WTC11 (cell line): ENCODE measurements around the gene CTTNBP2NL. TPM values are rescaled to one million over a fixed set of nuclear protein-coding genes. Genes with fewer than 3 reads are reported as not detected.
"Not testable (repeated sequence)": the region's sequence is repeated elsewhere in the genome, so short reads cannot be mapped to it uniquely, and the experiment has no call there.

Experiments used
- ATAC-seq: fragments of 200-7000 bp; cut with Tn5 transposase; 2 replicates; pipeline ENCODE4 v1.10.0; 2021; ENCODE audit warnings: mild to moderate bottlenecking, moderate library complexity
- CTCF ChIA-PET: fragments of 300-600 bp; sonication (Branson Sonifier 250); formaldehyde crosslinking; loops from one replicate; lab custom pipeline; 2021; ENCODE audit warnings: antibody characterized with exemption; lab: Charles Lee
- POLR2A ChIA-PET: fragments of 350-600 bp; sonication (Branson Sonifier 250); formaldehyde crosslinking; loops from one replicate; lab custom pipeline; 2021; ENCODE audit warnings: antibody characterized with exemption; lab: Charles Lee
- DNase-seq: peaks from one replicate; pipeline ENCODE4 v3.0.0; 2021; ENCODE audit warnings: low spot score
- H3K27ac Mint-ChIP-seq: 2 replicates; pipeline ENCODE4 v1.8.0; 2021; ENCODE audit warnings: mixed read lengths
- H3K27me3 Mint-ChIP-seq: 2 replicates; pipeline ENCODE4 v1.8.0; 2021; ENCODE audit warnings: low read depth, mild to moderate bottlenecking, moderate library complexity, mixed read lengths
- H3K36me3 Mint-ChIP-seq: 2 replicates; pipeline ENCODE4 v1.8.0; 2021; ENCODE audit warnings: mixed read lengths
- H3K4me1 Mint-ChIP-seq: 2 replicates; pipeline ENCODE4 v1.8.0; 2022; ENCODE audit warnings: mixed read lengths
- H3K4me3 Mint-ChIP-seq: 2 replicates; pipeline ENCODE4 v1.8.0; 2021; ENCODE audit warnings: mild to moderate bottlenecking, moderate library complexity, mixed read lengths
- H3K9me3 Mint-ChIP-seq: 2 replicates; pipeline ENCODE4 v1.8.0; 2021; ENCODE audit warnings: mixed read lengths
- ATF3 ChIP-seq: sonication (generic); formaldehyde crosslinking; conservative IDR thresholded peaks from 2 replicates; pipeline ENCODE4 v1.8.1; 2022; ENCODE audit warnings: mild to moderate bottlenecking, missing genetic modification reagents
- CDX4 ChIP-seq: fragments of 250-450 bp; sonication (Bioruptor Pico); IDR thresholded peaks from 2 replicates; pipeline ENCODE4 v1.9.0; 2021; ENCODE audit warnings: moderate library complexity, mild to moderate bottlenecking, inconsistent platforms, borderline replicate concordance
- ELF4 ChIP-seq: sonication (generic); formaldehyde crosslinking; IDR thresholded peaks from 2 replicates; pipeline ENCODE4 v1.8.1; 2022; ENCODE audit warnings: low read depth, mild to moderate bottlenecking, moderate library complexity, missing genetic modification reagents
- FOXK1 ChIP-seq: sonication (generic); formaldehyde crosslinking; IDR thresholded peaks from 2 replicates; pipeline ENCODE4 v1.8.0; 2022; ENCODE audit warnings: mild to moderate bottlenecking, moderate library complexity, missing genetic modification reagents
- JUN ChIP-seq: sonication (generic); formaldehyde crosslinking; IDR thresholded peaks from 2 replicates; pipeline ENCODE4 v1.8.0; 2023; ENCODE audit warnings: mild to moderate bottlenecking, missing genetic modification reagents
- MYBL2 ChIP-seq: sonication (generic); formaldehyde crosslinking; IDR thresholded peaks from 2 replicates; pipeline ENCODE4 v1.8.1; 2023; ENCODE audit warnings: mild to moderate bottlenecking, moderate library complexity, missing genetic modification reagents
- NR1H2 ChIP-seq: sonication (generic); formaldehyde crosslinking; IDR thresholded peaks from 2 replicates; pipeline ENCODE4 v1.9.0; 2021; ENCODE audit warnings: mild to moderate bottlenecking, moderate library complexity, missing genetic modification reagents
- PRRX2 ChIP-seq: fragments of 250-450 bp; sonication (Bioruptor Pico); IDR thresholded peaks from 2 replicates; pipeline ENCODE4 v1.8.0; 2021; ENCODE audit warnings: mild to moderate bottlenecking
- RELA ChIP-seq: sonication (generic); formaldehyde crosslinking; IDR thresholded peaks from 2 replicates; pipeline ENCODE4 v1.8.1; 2022; ENCODE audit warnings: missing genetic modification reagents, mild to moderate bottlenecking, borderline replicate concordance
- ZNF219 ChIP-seq: sonication (generic); formaldehyde crosslinking; IDR thresholded peaks from 2 replicates; pipeline ENCODE4 v1.8.0; 2023; ENCODE audit warnings: missing genetic modification reagents, mild to moderate bottlenecking, borderline replicate concordance
- ZNF232 ChIP-seq: sonication (generic); formaldehyde crosslinking; IDR thresholded peaks from 2 replicates; pipeline ENCODE4 v1.8.0; 2022; ENCODE audit warnings: mild to moderate bottlenecking, missing genetic modification reagents
- ZNF317 ChIP-seq: sonication (generic); formaldehyde crosslinking; IDR thresholded peaks from 2 replicates; pipeline ENCODE4 v1.8.1; 2023; ENCODE audit warnings: low read depth, mild to moderate bottlenecking, moderate library complexity, missing genetic modification reagents, borderline replicate concordance
- ZNF396 ChIP-seq: fragments of 250-450 bp; sonication (Bioruptor Pico); IDR thresholded peaks from 2 replicates; pipeline ENCODE4 v1.8.0; 2021; ENCODE audit warnings: mild to moderate bottlenecking, moderate library complexity, borderline replicate concordance
- ZNF425 ChIP-seq: fragments of 250-450 bp; sonication (Bioruptor Pico); conservative IDR thresholded peaks from 2 replicates; pipeline ENCODE4 v1.9.0; 2021; ENCODE audit warnings: mild to moderate bottlenecking
- ZNF671 ChIP-seq: fragments of 250-450 bp; sonication (Bioruptor Pico); IDR thresholded peaks from 2 replicates; pipeline ENCODE4 v1.8.0; 2021; ENCODE audit warnings: mild to moderate bottlenecking
- ZSCAN18 ChIP-seq: fragments of 250-450 bp; sonication (Bioruptor Pico); IDR thresholded peaks from 2 replicates; pipeline ENCODE4 v2.1.2; 2022; ENCODE audit warnings: mild to moderate bottlenecking, moderate library complexity
- total RNA-seq: library from RNA; stranded (reverse); gene quantifications from 3 replicates; pipeline ENCODE4 v1.2.3, GENCODE V29; 2021

CTTNBP2NL gene
- total RNA-seq, 1 experiment from 2014 or later, result 32.8 TPM

- TF ChIP-seq ZNF219 (CRISPR knock-in tag) (no peak), ZNF671 (CRISPR knock-in tag) (no peak), CDX4 (CRISPR knock-in tag) (no peak), JUN (CRISPR knock-in tag) (no peak), RELA (no peak)
Measured at GRCh38 chr1:112477550-112477949, 81.5 kb downstream of the CTTNBP2NL start (continued).

GRCh38 chr1:112478314-112478713, 82.3 kb downstream of the CTTNBP2NL start:
- ChIA-PET POLR2A (no interaction called here), CTCF (no interaction called here)
- H3K36me3 Mint-ChIP-seq, result peaks cover 23% of the 10 kb centered on the region
- ATAC-seq, result no peak
- H3K27me3 Mint-ChIP-seq, result peaks cover 5% of the 10 kb centered on the region
- TF ChIP-seq ELF4, result no peak
- TF ChIP-seq PRRX2 (CRISPR knock-in tag), result no peak
- no peak for TF ChIP-seq ATF3 (CRISPR knock-in tag)
- TF ChIP-seq ZSCAN18, result no peak
- no peak for TF ChIP-seq MYBL2 (CRISPR knock-in tag)
- no peak for TF ChIP-seq ZNF232
- no peak for TF ChIP-seq ZNF317 (CRISPR knock-in tag)
- no peak for TF ChIP-seq NR1H2
- no peak for TF ChIP-seq ZNF396 (CRISPR knock-in tag)
- H3K4me1 Mint-ChIP-seq, result no peaks in the 10 kb centered on the region
- no peak for DNase-seq
- no peak overlapping the region for H3K27ac Mint-ChIP-seq
- peaks cover 52% of the 10 kb centered on the region for H3K9me3 Mint-ChIP-seq
- no peak overlapping the region for H3K4me3 Mint-ChIP-seq

- H3K36me3 Mint-ChIP-seq, CTCF ChIA-PET, H3K9me3 Mint-ChIP-seq, H3K27ac Mint-ChIP-seq, H3K27me3 Mint-ChIP-seq, H3K4me1 Mint-ChIP-seq, DNase-seq, H3K4me3 Mint-ChIP-seq, ATAC-seq: not testable (repeated sequence)
- POLR2A ChIA-PET, result interaction anchor here (0.6 kb wide), 1 partner anchor 147 kb away, joined by 5 read pairs; no protein-coding TSS in a partner anchor
Measured at GRCh38 chr1:112486063-112486462, 90.0 kb downstream of the CTTNBP2NL start.

- H3K9me3 Mint-ChIP-seq, H3K36me3 Mint-ChIP-seq, H3K4me1 Mint-ChIP-seq, POLR2A ChIA-PET, H3K27ac Mint-ChIP-seq, ATAC-seq, H3K27me3 Mint-ChIP-seq, DNase-seq, H3K4me3 Mint-ChIP-seq: not testable (repeated sequence)
- CTCF ChIA-PET, result interaction anchor here (0.7 to 1.4 kb wide), 2 partner anchors 21 to 1863 kb away, joined by 3 read pairs; no protein-coding TSS in a partner anchor
Measured at GRCh38 chr1:112487686-112488085, 91.7 kb downstream of the CTTNBP2NL start.

GRCh38 chr1:112488141-112488540, 92.1 kb downstream of the CTTNBP2NL start:
- DNase-seq, result no peak
- H3K27ac Mint-ChIP-seq, result no peak overlapping the region
- CTCF ChIA-PET, result interaction anchor here (0.7 to 1.4 kb wide), 2 partner anchors 21 to 1862 kb away, joined by 3 read pairs; no protein-coding TSS in a partner anchor
- ATAC-seq, result no peak
- no peaks in the 10 kb centered on the region for H3K9me3 Mint-ChIP-seq
- no peaks in the 10 kb centered on the region for H3K36me3 Mint-ChIP-seq
- no peak overlapping the region for H3K4me3 Mint-ChIP-seq
- POLR2A ChIA-PET, result no interaction called here
- H3K4me1 Mint-ChIP-seq, result no peaks in the 10 kb centered on the region; the same call in 1 of the 2 replicates
- peaks cover 4% of the 10 kb centered on the region for H3K27me3 Mint-ChIP-seq
- no peak for TF ChIP-seq ZNF425 (CRISPR knock-in tag)
- TF ChIP-seq FOXK1 (CRISPR knock-in tag), result no peak
